HepG2 (cell line): Measurements from ENCODE around the gene SIT1. TPM values are rescaled to one million over a fixed set of nuclear protein-coding genes. Genes with fewer than 3 reads are reported as not detected.
A peak's percentile ranks its signal among the peaks of the same experiment; 100 is the strongest.

Source experiments
- AKAP8 ChIP-seq: sonication (generic); formaldehyde crosslinking; IDR thresholded peaks from 2 replicates; pipeline ENCODE4 v1.5.1; 2020; ENCODE audit warnings: mild to moderate bottlenecking, missing genetic modification reagents
- BCL6 ChIP-seq: IDR thresholded peaks from 2 replicates; pipeline ENCODE4 v1.6.1; 2016; ENCODE audit warnings: missing genetic modification reagents, missing compliant biosample characterization
- ELF4 ChIP-seq: sonication (generic); formaldehyde crosslinking; IDR thresholded peaks from 2 replicates; pipeline ENCODE4 v1.5.0; 2020; ENCODE audit warnings: missing genetic modification reagents, mild to moderate bottlenecking, moderate library complexity, borderline replicate concordance
- FOXM1 ChIP-seq: sonication (generic); formaldehyde crosslinking; IDR thresholded peaks from 2 replicates; pipeline ENCODE4 v1.5.0; 2020; ENCODE audit warnings: missing genetic modification reagents
- HDAC1 ChIP-seq: sonication (generic); formaldehyde crosslinking; IDR thresholded peaks from 2 replicates; pipeline ENCODE4 v1.5.1; 2020; ENCODE audit warnings: mild to moderate bottlenecking, missing genetic modification reagents
- RBM22 ChIP-seq: fragments of 200-400 bp; formaldehyde crosslinking; optimal IDR thresholded peaks from 2 replicates; pipeline ENCODE3; 2017; ENCODE audit warnings: mild to moderate bottlenecking, low read length, moderate library complexity
- RCOR2 ChIP-seq: IDR thresholded peaks from 2 replicates; pipeline ENCODE4 v1.6.1; 2016; ENCODE audit warnings: missing biosample characterization, missing genetic modification reagents
- SOX5 ChIP-seq: IDR thresholded peaks from 2 replicates; pipeline ENCODE4 v1.6.1; 2016; ENCODE audit warnings: borderline replicate concordance
- SP1 ChIP-seq, 2 experiments: fragments of 450-650 bp in 1 of 2; sonication (generic) in 1 of 2; formaldehyde crosslinking in 1 of 2; IDR thresholded peaks; 2 replicates each; pipeline versions ENCODE4 v1.4.0 to v1.6.1; 2016 to 2020; ENCODE audit warnings: missing genetic modification reagents in 1 of 2
- YEATS2 ChIP-seq: sonication (generic); formaldehyde crosslinking; IDR thresholded peaks from 2 replicates; pipeline ENCODE4 v1.4.0; 2020; ENCODE audit warnings: missing genetic modification reagents, borderline replicate concordance
- ZNF3 ChIP-seq: IDR thresholded peaks from 2 replicates; pipeline ENCODE4 v1.7.0; 2017; ENCODE audit warnings: inconsistent platforms
- ZNF446 ChIP-seq: sonication (generic); formaldehyde crosslinking; IDR thresholded peaks from 2 replicates; pipeline ENCODE4 v1.5.0; 2020; ENCODE audit warnings: mild to moderate bottlenecking, missing genetic modification reagents
- ZNF484 ChIP-seq: sonication (generic); formaldehyde crosslinking; IDR thresholded peaks from 2 replicates; pipeline ENCODE4 v1.5.1; 2020; ENCODE audit warnings: mild to moderate bottlenecking, low read depth, missing genetic modification reagents, borderline replicate concordance
- polyA plus RNA-seq, 8 experiments: library from polyadenylated mRNA; depleted of rRNA in 3 of 8; stranded (reverse) in 7 of 8; unstranded in 1 of 8; fragments of >200 nt; fragmentation: Illumina TruSeq in 4 of 8; extraction: Trizol in 4 of 8; gene quantifications; 2 replicates each; pipeline versions ENCODE4 v1.2.1 to v1.2.3, GENCODE V29; 2011 to 2016; ENCODE audit warnings: low read depth in 4 of 8, missing spikeins in 1 of 8, mixed read lengths in 1 of 8; ENCODE audit not compliant: insufficient read depth in 1 of 8
- total RNA-seq, 5 experiments: library from RNA; depleted of rRNA; stranded (reverse); fragments of >200 nt; fragmentation: Illumina TruSeq; extraction: Trizol; gene quantifications; 2 replicates each; pipeline ENCODE4 v1.2.3, GENCODE V29; 2016; ENCODE audit warnings: low read depth in 1 of 5
- TF ChIP-seq, protein P1 (sequence below): IDR thresholded peaks from 2 replicates; pipeline ENCODE4 v1.6.1; 2018; ENCODE audit warnings: missing genetic modification reagents, mild to moderate bottlenecking, missing compliant biosample characterization
- TF ChIP-seq, protein P2 (sequence below): sonication (generic); formaldehyde crosslinking; IDR thresholded peaks from 2 replicates; pipeline ENCODE4 v1.9.0; 2021; ENCODE audit warnings: missing genetic modification reagents, borderline replicate concordance
- TF ChIP-seq, protein P3 (sequence below): sonication (generic); formaldehyde crosslinking; IDR thresholded peaks from 2 replicates; pipeline ENCODE4 v1.5.0; 2020; ENCODE audit warnings: mild to moderate bottlenecking, missing genetic modification reagents, borderline replicate concordance
- TF ChIP-seq, protein P4 (sequence below): sonication (generic); formaldehyde crosslinking; IDR thresholded peaks from 2 replicates; pipeline ENCODE4 v1.4.0; 2020; ENCODE audit warnings: mild to moderate bottlenecking, missing genetic modification reagents
- TF ChIP-seq, protein P5 (sequence below): sonication (generic); formaldehyde crosslinking; IDR thresholded peaks from 2 replicates; pipeline ENCODE4 v1.5.1; 2020; ENCODE audit warnings: missing genetic modification reagents, mild to moderate bottlenecking, borderline replicate concordance

SIT1 gene
- total and polyA plus RNA-seq, 2 of the 13 experiments (the other 11 are each of a cell fraction or from before 2014, with no cell fraction given): 0.09 to 6.7 TPM

DNA sequence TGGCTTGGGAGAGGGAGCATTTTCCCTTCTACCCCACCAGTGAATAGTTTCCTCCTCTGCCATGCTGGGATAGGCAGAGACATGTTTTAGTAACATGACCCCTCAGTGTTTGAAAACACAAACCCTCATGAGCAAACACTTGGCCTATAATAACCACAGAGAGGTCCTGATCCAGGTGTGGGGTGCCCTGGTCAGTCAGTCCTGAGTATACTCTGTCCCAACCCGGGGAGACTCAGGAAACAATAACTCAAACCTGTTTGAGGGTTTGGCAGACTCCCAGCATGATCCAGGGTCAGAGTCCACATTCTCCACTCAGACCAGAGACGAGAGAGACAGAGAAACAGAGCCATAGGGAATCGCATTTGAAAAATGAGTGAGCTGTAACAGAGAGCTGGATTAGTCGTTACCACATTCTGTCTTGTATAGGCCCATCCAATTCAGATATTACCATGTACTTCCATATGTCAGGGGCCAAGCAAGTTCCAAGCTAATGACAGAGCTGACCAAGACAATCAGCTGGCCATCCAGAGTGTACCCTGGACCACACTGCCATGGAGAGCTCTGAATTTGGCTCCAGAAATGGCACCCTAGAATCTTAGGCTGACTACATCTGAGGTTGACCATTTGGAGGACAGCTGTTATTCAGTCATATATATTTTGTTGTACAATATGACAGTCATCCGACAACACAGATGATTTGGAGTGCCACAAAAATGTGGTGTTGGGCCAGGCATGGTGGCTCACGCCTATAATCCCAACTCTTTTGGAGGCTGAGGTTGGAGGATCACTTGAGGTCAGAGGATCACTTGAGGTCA, 18.8 kb upstream of the SIT1 start (continued):
- TF ChIP-seq, protein P1, sequence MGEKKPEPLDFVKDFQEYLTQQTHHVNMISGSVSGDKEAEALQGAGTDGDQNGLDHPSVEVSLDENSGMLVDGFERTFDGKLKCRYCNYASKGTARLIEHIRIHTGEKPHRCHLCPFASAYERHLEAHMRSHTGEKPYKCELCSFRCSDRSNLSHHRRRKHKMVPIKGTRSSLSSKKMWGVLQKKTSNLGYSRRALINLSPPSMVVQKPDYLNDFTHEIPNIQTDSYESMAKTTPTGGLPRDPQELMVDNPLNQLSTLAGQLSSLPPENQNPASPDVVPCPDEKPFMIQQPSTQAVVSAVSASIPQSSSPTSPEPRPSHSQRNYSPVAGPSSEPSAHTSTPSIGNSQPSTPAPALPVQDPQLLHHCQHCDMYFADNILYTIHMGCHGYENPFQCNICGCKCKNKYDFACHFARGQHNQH: peak; percentile 90
- TF ChIP-seq ELF4 (no peak), AKAP8 (CRISPR knock-in tag) (no peak), RBM22 (no peak), SP1 (IDR thresholded peaks at IDR 0.05) (no peak), SP1 (CRISPR knock-in tag; IDR thresholded peaks at IDR 0.05) (peak; percentile 26; the same call in 1 of the 2 replicates), ZNF446 (no peak), SOX5 (CRISPR knock-in tag) (peak; percentile 82), BCL6 (CRISPR knock-in tag) (0 out of 2 replicates have a peak, but pooled peaks have one; percentile 22), RCOR2 (peak; percentile 58), HDAC1 (CRISPR knock-in tag) (peak; percentile 71), ZNF484 (CRISPR knock-in tag) (no peak), ZNF3 (no peak), FOXM1 (CRISPR knock-in tag) (no peak), YEATS2 (peak; percentile 59; the same call in 1 of the 2 replicates)
- TF ChIP-seq, protein P2, sequence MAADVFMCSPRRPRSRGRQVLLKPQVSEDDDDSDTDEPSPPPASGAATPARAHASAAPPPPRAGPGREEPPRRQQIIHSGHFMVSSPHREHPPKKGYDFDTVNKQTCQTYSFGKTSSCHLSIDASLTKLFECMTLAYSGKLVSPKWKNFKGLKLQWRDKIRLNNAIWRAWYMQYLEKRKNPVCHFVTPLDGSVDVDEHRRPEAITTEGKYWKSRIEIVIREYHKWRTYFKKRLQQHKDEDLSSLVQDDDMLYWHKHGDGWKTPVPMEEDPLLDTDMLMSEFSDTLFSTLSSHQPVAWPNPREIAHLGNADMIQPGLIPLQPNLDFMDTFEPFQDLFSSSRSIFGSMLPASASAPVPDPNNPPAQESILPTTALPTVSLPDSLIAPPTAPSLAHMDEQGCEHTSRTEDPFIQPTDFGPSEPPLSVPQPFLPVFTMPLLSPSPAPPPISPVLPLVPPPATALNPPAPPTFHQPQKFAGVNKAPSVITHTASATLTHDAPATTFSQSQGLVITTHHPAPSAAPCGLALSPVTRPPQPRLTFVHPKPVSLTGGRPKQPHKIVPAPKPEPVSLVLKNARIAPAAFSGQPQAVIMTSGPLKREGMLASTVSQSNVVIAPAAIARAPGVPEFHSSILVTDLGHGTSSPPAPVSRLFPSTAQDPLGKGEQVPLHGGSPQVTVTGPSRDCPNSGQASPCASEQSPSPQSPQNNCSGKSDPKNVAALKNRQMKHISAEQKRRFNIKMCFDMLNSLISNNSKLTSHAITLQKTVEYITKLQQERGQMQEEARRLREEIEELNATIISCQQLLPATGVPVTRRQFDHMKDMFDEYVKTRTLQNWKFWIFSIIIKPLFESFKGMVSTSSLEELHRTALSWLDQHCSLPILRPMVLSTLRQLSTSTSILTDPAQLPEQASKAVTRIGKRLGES (CRISPR knock-in tag): no peak
- TF ChIP-seq, protein P3, sequence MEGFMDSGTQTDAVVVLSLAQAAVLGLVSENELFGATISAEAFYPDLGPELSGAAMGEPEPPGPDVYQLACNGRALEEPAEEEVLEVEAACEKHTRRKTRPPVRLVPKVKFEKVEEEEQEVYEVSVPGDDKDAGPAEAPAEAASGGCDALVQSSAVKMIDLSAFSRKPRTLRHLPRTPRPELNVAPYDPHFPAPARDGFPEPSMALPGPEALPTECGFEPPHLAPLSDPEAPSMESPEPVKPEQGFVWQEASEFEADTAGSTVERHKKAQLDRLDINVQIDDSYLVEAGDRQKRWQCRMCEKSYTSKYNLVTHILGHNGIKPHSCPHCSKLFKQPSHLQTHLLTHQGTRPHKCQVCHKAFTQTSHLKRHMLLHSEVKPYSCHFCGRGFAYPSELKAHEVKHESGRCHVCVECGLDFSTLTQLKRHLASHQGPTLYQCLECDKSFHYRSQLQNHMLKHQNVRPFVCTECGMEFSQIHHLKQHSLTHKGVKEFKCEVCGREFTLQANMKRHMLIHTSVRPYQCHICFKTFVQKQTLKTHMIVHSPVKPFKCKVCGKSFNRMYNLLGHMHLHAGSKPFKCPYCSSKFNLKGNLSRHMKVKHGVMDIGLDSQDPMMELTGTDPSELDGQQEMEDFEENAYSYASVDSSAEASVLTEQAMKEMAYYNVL (CRISPR knock-in tag): 0 out of 2 replicates have a peak, but pooled peaks have one; percentile 46
- TF ChIP-seq, protein P4, sequence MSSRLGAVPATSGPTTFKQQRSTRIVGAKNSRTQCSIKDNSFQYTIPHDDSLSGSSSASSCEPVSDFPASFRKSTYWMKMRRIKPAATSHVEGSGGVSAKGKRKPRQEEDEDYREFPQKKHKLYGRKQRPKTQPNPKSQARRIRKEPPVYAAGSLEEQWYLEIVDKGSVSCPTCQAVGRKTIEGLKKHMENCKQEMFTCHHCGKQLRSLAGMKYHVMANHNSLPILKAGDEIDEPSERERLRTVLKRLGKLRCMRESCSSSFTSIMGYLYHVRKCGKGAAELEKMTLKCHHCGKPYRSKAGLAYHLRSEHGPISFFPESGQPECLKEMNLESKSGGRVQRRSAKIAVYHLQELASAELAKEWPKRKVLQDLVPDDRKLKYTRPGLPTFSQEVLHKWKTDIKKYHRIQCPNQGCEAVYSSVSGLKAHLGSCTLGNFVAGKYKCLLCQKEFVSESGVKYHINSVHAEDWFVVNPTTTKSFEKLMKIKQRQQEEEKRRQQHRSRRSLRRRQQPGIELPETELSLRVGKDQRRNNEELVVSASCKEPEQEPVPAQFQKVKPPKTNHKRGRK: no peak
- TF ChIP-seq, protein P5, sequence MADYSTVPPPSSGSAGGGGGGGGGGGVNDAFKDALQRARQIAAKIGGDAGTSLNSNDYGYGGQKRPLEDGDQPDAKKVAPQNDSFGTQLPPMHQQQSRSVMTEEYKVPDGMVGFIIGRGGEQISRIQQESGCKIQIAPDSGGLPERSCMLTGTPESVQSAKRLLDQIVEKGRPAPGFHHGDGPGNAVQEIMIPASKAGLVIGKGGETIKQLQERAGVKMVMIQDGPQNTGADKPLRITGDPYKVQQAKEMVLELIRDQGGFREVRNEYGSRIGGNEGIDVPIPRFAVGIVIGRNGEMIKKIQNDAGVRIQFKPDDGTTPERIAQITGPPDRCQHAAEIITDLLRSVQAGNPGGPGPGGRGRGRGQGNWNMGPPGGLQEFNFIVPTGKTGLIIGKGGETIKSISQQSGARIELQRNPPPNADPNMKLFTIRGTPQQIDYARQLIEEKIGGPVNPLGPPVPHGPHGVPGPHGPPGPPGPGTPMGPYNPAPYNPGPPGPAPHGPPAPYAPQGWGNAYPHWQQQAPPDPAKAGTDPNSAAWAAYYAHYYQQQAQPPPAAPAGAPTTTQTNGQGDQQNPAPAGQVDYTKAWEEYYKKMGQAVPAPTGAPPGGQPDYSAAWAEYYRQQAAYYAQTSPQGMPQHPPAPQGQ: no peak
